ENCODE data around the gene SUGP1.
A peak's percentile ranks its signal among the peaks of the same experiment; 100 is the strongest.

DNA sequence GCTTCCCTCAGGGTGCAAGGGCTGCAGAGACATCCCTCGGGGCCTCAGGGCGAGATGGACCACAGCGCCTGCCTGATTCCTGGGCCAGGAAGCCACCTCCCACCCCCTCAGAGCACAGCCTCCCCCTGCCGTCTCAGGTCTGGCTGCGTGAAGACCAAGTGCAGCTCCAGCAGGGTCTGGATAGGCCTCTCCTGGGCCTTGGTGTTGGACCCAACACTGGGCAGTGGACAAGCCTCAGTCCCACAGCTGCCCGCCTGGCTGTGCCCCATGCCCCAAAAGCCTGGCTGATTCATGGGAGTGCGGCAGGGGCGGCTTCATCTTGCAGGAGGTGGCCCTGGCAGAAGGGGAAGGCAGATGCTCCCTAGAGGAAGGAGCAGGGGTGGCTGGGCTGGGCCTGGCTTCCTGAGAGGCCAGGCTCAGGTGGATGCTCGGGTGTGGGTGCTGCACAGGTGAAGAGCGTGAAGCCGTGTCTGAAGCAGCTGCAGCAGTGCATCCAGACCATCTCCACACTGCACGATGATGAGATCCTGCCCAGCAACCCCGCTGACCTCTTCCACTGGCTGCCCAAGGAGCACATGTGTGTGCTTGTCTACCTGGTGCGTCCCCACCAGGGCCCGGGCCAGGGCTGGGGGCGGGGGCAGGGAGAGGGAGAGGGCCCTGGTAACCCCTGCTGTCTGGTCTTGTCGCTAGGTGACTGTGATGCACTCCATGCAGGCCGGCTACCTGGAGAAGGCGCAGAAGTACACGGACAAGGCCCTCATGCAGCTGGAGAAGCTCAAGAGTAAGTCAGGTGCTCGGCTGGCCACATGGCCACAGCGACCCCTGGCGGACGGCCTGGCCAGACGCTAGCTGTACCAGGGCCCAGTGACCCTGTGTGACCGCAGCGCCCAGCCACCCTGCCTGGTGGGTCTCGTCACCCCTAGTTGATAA is 22.0 kb upstream of the SUGP1 start:
- TF ChIP-seq CTCF (IDR thresholded peaks at IDR 0.05) (peak in 5 of 6 experiments; percentile 45 to 71 (median 56)), POLR2A (IDR thresholded peaks at IDR 0.05) (no peak)
